AG09309 (cell line): ENCODE measurements around the gene FHL2.
A peak's percentile ranks its signal among the peaks of the same experiment; 100 is the strongest.

ENCODE experiments used
- DNase-seq: peaks from one replicate; pipeline ENCODE4 v3.0.0-alpha.2; 2010; ENCODE audit warnings: low read depth
- H3K4me3 ChIP-seq: 2 replicates; pipeline ENCODE4 v1.5.1; 2011; ENCODE audit warnings: mild to moderate bottlenecking, low read depth, low read length, moderate library complexity; ENCODE audit not compliant: control insufficient read depth
- CTCF ChIP-seq: IDR thresholded peaks from 2 replicates; pipeline ENCODE4 v1.5.1; 2011; ENCODE audit warnings: mild to moderate bottlenecking, low read depth, low read length, inconsistent platforms; ENCODE audit not compliant: insufficient read depth, control insufficient read depth; ENCODE audit errors: missing control alignments

FHL2 gene

GRCh38 chr2:105335469-105335868 is 63.4 kb downstream of the FHL2 start:
- H3K4me3 ChIP-seq, result no peak overlapping the region
- no peak for DNase-seq
- TF ChIP-seq CTCF, result no peak

- TF ChIP-seq CTCF, result no peak
- DNase-seq, result no peak
- H3K4me3 ChIP-seq, result no peak overlapping the region
These were observed 64.6 kb downstream of the FHL2 start for GRCh38 chr2:105334211-105334610.

DNA sequence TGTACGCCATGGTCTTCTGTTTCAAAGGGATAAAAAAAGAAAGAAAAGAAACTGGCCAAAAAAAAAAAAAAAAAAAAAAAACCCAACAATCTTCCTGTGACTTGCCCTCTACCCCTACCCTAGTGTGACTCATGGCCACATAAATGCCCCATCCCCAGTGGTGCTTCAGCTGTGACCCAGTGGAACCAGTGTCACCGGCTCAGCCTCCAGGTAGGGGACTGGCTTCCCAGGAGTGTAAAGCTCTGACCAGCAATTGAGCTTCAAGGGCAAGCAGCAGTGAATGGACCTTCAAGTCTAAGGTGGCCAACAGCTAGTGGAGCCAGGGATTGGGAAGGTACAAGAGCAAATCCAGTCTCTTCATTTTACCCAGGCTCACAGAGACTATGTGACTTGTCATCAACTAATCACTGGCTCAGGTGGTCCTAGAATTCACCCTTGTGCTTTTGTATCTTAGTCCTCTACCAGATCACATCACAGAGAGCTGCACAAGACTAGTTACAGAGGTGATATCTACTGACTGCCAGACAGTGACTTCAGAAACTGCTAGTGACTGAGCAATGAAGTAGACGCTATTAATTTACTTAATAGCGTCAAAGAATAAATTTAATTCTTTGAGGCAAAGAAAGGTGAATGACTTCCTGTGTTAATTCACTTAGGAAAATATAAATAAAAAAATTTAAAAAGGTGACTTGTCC is 68.0 kb downstream of the FHL2 start:
- H3K4me3 ChIP-seq, result no peak overlapping the region
- no peak for DNase-seq
- TF ChIP-seq CTCF, result no peak

DNA sequence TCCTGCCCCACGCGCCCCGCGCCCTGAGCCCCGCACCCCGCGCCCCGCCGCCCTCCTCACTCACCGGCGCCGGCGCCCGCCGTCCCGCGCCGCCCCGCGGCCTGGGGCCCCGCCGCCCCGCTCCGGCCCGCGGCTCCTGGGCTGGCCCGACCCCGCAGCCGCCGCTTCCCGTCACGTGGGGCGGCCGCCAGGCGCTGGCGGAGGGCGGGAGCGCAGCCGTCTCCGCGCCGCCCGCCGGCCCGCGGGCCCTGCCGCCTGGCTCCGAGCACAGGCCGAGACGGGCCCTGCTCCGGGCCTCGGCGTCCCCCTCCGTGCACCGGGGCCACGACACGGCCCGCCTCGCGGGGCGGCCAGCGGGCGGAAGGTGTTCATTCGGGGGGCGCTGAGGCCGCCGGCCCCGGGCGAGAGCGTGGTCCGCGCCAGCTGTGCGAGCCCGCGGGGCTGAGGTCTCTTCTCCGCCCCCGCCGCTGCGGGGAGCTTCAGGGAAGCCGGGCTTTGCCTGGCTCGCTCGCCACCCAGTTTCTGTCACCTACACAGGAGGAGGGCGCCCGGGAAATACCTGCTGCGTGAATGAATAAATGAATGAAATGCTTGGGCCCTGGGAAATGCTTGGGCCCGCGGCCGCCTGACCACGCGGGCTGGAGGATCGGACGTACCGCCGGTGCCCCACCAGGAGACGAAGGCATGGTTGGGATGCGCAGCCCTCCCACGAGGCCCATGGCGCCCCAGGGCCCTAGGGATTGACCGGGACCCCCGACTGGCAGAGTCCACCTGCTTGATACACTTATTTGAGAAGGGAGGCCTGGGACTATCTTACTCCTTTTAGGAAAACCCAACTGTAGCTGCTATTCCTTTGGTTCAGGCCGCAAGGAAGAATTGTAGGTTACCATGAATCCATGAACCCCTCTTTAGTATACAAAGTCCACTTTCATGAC is 69.0 kb downstream of the FHL2 start, which contains the start of gene TGFBRAP1:
Gene TGFBRAP1, minus strand, starts transcription at position 175 of the 935 bp plus-strand sequence. CDS start 21,434 bp downstream, outside the sequence.
- peak within 1 kb of the TSS; percentile 79 for H3K4me3 ChIP-seq
- no peak for DNase-seq
- TF ChIP-seq CTCF, result no peak

DNA sequence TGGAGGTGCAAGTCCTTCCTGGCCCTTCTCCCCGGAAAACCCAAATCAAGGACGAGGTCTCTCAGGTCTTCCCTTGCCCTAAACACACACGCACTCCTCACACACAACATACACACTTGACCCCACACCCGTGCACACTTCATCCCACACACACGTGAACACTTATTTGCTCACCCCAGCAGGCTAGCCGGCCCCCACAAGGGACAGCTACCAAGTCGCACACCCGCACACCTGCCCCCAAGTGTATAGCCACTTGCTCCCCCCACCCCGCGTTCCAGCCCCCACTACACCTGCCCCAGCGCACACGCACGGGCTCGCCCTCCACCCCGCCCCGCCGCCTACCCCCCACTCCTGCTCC is 69.7 kb downstream of the FHL2 start:
- H3K4me3 ChIP-seq, result peak overlapping the region; percentile 79
- DNase-seq, result no peak
- no peak for TF ChIP-seq CTCF

DNA sequence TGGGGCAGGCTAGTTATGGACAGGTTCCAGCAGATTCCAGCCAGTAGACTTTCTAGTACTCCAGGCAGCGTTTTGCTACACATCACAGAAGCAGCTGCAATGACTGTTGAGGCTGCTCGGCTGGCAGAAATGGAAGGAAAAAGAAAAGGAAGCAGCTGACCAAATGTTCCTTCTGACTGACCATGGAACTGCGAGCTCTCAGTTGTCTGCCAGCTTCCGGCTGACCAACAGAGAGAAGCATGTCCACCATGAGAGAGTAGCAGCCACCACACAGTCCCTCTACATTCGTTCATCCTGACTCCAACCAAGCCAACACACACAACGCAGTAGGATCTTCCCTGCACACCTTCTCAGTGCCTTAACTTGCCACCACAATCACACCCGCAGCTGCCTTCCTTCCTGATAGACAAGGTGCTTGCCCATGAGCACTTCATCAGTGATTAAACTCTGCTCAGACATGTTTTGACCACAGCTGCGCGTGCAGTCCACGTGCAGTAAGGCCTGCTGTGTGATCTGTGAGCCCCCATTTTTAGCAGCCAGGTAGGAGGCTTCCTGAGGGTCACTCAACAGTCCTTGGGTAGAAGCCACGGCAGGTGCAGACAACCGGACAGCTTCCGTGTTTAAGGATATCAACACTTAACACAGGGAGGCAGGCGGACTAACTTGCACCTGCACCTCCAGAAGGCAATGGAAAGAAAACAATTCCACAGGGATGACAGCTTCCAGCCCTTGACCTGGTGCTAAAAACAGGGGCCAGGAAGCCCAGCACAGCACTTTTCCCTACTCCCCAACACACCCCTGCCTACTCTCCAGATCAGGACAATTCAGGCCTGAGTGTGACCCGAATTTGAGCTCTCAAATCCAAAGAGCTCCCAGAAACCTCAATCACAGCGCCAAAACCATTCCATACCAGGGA is 70.3 kb downstream of the FHL2 start:
- TF ChIP-seq CTCF, result no peak
- H3K4me3 ChIP-seq, result peak overlapping the region; percentile 79
- DNase-seq, result no peak
